Measurements from ENCODE around the gene AP2S1.
"Not testable (repeated sequence)": the region's sequence is repeated elsewhere in the genome, so short reads cannot be mapped to it uniquely, and the experiment has no call there.

AP2S1 gene

DNA sequence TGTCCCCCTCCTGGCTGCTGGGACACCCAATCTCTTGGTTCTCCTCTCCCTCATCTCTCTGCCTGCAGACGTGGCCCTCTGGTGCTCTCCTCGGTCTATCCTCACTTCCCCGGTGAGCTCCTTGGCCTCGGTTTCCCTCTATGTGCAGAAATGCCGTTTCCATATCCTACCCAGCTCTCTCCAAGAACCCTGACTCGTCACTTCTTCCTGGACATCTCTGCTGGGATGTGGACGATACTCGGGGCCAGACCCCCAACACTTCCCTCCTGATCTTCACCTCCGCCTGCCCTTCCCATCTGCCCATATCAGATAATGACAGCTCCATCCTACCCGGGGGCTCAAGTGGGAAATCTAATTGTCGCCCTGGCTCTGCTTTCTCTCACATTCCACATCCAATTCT is 7.9 kb downstream of the AP2S1 start:
- DNase-seq (ENCODE audit: low read depth in 2 of 2), result no peak

DNA sequence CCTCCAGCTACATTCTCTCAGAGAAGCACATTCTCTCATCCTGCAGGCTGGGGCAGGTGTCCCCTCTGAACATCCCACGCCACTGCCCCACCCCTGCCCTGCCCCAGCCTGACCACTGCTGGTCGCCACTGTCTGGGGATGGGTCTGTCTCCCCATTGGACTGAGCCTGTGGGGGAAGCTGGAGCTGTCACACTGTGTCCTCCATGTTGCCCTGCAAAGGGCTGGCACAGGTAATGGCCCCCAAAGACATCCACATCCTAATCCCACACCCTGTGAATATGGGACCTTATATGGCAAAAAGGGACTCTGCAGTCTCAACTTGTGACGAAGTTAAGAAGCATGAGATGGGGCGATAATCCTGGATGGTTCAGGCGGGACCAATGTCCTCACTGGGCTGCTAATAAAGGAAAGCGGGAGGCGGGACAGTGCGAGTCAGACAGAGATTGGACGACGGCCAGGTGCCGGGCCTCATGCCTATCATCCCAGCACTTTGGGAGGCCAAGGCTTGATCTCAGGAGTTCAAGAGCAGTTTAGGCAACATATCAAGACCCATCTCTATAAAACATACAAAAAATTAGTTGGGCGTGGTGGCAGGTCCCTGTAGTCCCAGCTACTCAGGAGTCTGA is 9.1 kb downstream of the AP2S1 start:
- peak; percentile 39 to 49 for DNase-seq (ENCODE audit: low read depth in 2 of 2)

- peak; percentile 38 to 54 for DNase-seq (ENCODE audit: low read depth in 2 of 2)
Observed at GRCh38 chr19:46840498-46840942, 10.1 kb downstream of the AP2S1 start.

GRCh38 chr19:46839752-46840497 is 10.7 kb downstream of the AP2S1 start:
- DNase-seq (ENCODE audit: low read depth in 2 of 2), result no peak

DNA sequence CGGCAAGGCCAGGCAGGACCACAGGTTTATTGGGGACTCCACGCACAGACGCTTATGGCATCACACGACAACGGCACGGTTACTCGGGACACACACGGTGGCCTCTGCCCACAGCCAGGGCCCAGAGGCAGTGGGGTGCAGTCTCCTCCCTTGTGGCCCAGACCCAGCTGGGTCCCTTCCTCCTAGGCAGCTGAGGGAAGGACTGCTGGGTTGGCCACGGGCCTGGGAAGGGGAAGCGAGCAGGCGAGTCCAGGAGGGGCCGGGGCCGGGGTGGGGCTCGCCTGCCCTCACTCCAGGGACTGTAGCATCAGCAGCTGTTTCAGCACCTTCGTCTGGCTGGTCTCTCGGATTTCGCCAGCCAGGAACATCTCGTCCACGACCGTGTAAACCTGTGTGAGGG is 12.5 kb downstream of the AP2S1 start:
- DNase-seq (ENCODE audit: low read depth in 2 of 2), result no peak

- no peak for DNase-seq (ENCODE audit: low read depth in 2 of 2)
Observed at GRCh38 chr19:46834984-46835383, 15.7 kb downstream of the AP2S1 start.

GRCh38 chr19:46834121-46834520 is 16.5 kb downstream of the AP2S1 start:
- no peak for DNase-seq (ENCODE audit: low read depth in 2 of 2)

GRCh38 chr19:46830864-46831263 is 19.8 kb downstream of the AP2S1 start:
- no peak for DNase-seq (ENCODE audit: low read depth in 2 of 2)

- peak; percentile 52 to 58 for DNase-seq (ENCODE audit: low read depth in 2 of 2)
Observed at GRCh38 chr19:46828484-46828883, 22.2 kb downstream of the AP2S1 start.

DNA sequence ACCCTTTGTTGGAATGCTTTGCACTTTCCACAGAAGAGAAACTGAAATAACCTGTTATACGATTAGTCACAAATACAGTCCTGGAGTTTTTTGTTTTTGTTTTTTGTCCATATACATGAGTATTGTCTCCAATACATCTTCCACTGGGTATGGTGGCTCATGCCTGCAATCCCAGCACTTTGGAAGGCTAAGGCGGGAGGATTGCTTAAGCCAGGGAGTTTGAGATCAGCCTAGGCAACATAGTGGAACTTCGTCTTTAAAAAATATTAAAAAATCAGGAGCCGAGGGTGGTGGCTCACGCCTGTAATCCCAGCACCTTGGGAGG is 25.0 kb downstream of the AP2S1 start:
- DNase-seq (ENCODE audit: low read depth in 2 of 2), result no peak

DNA sequence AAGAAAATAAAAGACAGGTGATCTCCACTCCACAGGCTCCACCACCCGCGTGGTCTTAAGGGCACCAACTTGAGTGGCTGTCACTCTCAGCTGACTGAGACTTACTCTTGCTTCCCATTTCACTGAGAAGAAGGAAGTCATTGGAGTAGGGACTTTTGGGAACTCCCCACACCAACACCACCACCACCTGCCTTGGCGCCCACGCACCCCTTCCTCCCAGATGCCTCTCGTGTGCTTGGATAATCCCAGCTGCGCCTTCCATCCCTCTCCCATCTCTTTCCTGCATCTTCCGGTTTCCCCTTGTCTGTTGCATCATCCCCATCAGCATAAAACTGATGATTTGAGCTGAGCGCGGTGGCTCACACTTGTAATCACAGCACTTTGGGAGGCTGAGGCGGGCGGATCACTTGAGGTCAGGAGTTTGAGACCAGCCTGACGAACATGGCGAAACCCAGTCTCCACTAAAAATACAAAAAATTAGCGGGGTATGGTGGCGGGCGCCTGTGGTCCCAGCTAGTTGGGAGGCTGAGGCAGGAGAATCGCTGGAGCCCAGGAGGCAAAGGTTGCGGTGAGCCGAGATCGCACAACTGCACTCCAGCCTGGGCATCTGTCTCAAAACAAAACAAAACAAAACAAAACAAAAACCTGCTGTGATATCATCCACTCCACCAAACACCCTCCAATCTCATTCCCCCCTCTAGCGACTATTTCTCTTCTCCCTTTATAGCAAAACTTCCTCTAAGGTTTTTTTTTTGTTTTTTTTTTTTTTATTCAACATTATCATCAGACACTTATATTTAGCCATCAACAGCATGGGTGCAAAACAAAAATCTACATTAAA is 25.5 kb downstream of the AP2S1 start:
- no peak for DNase-seq (ENCODE audit: low read depth in 2 of 2)

- DNase-seq (ENCODE audit: low read depth in 2 of 2), result no peak
Observed at GRCh38 chr19:46823049-46823448, 27.6 kb downstream of the AP2S1 start.

DNA sequence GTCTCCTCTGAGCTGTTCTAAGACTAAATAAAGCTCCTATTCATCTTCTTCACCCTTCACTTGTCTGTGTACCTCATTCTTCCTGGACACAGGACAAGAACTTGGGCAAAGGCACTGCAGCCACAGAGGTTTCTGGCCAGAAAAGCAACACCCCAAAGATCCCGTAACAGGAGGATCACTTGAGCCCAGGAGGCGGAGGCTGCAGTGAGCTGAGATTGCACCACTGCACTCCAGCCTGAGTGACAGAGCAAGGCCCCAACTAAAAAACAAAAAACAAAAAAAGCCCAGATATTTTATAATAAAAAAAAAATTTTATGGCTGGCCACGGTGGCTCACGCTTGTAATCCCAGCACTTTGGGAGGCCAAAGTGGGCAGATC is 28.2 kb downstream of the AP2S1 start:
- not testable (repeated sequence) for DNase-seq (ENCODE audit: low read depth in 2 of 2)

GRCh38 chr19:46821512-46822409 is 28.9 kb downstream of the AP2S1 start:
- no peak for DNase-seq (ENCODE audit: low read depth in 2 of 2)

DNA sequence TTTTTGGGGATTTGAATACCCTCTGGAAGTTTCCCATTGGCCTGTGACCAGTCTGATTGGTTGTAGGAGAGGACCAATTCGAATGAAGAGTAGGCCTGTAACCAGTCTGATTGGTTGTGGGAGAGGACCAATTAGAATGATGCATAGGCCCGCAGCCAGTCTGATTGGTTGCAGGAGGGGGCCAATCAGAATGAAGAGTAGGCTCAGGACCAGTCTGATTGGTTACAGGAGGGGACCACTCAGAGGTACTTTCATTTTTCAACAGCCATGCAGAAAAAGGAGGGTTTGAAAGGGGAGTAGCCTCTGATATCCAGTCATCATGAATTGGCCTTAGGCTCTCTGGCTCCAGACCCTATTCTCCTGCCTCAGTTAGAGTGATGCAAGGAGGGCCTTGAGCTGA is 31.8 kb downstream of the AP2S1 start:
- no peak for DNase-seq (ENCODE audit: low read depth in 2 of 2)

GRCh38 chr19:46815833-46816627 is 34.6 kb downstream of the AP2S1 start:
- no peak for DNase-seq (ENCODE audit: low read depth in 2 of 2)

- DNase-seq (ENCODE audit: low read depth in 2 of 2), result no peak
Observed at GRCh38 chr19:46813839-46814358, 36.7 kb downstream of the AP2S1 start.

DNA sequence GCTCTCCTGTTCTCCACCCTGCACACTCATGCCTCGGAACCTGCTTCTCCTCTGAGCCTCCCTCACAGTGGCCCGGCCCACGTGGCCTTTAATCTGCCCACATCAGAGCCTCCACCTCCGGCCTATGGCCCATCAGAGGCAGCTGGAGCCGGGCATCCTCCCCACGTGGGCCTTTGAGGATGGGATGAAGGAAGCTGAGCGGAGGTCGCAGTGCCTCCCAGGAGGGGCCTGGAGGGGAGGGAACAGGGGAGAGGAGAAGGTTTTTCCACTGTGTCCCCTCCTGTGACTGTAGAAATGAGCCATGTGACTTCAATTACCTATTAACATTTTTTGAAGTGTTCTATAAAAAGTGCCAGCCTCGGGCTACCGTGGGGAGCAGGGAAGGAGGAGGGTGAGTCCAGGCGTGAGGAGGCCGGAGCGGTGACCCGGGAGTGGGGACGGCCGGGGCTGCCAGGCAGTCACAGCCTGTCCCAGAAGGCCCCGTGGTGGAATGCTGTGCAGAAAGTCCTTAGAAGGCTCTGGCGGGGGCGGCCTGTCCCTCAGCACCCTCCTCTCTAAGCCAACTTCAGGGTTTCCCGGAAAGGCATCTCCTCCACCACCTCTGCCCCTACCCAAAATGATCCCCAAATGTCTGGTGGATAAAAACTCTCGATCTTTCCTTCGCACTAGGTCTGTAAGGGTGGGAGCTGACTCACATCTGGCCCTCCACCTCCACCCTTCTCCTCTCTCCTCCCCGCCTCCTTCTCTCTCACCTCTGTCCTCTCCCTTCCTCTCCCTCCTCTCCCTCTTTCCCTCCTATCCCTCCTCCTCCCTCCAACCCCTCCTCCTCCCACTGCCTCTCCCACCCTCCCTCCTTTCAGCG is 37.4 kb downstream of the AP2S1 start:
- no peak for DNase-seq (ENCODE audit: low read depth in 2 of 2)

DNA sequence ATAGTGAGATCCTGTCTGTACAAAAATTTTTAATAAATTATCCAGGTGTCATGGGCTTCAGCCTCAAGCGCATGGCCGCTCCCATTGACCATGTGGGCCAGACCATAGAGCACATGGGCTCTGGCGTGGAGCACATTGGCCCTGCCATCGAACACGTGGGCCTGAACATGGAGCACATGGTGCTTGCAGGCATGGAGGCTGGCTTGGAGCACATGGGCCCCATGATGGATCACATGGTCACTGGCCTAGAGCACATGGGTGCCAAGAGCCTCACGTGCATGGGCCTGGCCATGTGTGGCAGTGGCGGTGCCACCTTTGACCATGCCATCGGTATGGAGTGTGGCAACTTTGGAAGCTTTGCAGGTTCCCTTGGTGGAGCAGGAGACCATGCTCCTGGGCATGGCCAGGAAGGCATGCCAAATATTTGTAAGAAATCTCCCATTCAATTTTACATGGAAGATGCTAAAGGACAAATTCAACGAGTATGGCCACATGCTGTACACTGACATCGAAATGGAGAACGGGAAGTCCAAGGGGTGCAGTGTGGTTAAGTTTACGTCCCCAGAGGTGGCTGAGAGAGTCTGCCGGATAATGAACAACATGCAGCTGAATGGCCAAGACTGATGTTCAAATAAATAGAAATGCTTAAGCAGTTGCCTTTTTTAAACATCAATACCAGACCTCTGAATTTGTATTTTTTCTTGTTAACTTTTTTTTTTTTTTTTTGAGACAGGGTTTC is 40.9 kb downstream of the AP2S1 start:
- DNase-seq (ENCODE audit: low read depth in 2 of 2), result no peak

Measured in fibroblast of skin of left quadriceps (primary cell).